Stimulated activated CD8-positive, alpha-beta memory T cell treated with anti-CD3 and anti-CD28 coated beads, Interleukin-12 subunit alpha, Interleukin-12 subunit beta, amount 100 ng/mL, for 4 hours (primary cell): ENCODE measurements around the gene SLC47A2.
"Not testable (repeated sequence)": the region's sequence is repeated elsewhere in the genome, so short reads cannot be mapped to it uniquely, and the experiment has no call there.

Experiments
- DNase-seq: peaks from one replicate; pipeline ENCODE4 v3.0.0-alpha.2; 2020; ENCODE audit warnings: low read depth

The SLC47A2 gene

DNA sequence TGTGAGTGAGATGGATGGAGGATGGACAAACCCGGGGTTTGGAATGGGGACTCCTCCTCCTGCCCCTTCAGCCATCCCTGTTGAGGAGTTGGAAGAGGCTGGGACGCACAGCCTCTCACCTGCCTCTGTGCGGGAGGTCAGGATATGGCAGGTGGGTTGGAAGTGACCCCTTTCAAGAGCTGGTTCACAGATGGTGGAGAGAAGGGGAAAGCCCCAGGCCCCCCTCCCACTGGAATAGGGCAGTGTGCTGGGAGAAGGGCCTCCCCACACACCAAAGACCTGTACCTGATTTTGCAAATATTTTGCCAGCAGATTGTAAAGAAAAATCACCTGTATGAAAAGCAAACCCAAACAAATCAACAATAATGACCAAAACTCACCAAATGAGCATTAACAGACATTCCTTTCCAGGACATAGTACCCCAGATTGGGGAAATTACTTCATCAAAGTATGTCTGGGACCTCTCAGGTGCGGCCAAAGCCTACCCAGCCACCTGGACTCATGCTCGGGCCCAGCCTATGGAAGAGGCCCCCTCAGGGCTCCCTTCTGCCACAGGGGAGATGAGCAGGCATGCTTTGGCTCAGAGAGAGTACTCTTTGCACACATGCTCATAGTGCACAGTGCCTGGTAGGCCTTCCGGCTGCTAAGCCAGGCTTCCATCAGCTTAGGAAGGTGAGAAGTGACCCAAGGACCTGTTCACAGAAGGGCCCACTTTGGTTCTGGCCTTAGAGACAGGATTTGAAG is 7.8 kb downstream of the SLC47A2 start:
- no peak for DNase-seq

DNA sequence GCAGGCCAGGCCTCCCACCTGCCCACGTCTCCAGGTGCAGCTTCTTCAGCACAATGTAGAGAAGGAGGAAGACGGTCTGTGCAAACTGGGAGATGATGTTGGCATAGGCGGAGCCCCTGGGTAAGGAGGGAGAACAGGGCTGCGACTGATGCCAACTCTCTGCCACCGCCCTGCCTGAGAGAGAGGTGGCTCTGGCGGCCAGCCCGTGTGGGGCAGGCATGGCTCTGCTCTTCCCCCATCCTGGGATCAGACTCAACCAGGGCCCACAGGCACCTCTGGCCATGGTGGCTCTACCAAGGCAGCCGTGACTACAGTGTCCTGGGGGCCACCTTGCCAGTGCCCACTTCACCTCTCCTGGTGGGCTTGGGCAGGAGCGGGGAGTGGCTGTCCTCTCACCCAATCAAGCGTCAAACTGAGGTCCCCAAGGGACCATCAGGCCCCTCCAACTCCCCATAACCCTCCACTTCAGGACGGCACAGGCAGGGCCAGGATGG is 8.6 kb downstream of the SLC47A2 start:
- no peak for DNase-seq

- DNase-seq = no peak
Observed at GRCh38 chr17:19706791-19707727, 9.3 kb downstream of the SLC47A2 start.

DNA sequence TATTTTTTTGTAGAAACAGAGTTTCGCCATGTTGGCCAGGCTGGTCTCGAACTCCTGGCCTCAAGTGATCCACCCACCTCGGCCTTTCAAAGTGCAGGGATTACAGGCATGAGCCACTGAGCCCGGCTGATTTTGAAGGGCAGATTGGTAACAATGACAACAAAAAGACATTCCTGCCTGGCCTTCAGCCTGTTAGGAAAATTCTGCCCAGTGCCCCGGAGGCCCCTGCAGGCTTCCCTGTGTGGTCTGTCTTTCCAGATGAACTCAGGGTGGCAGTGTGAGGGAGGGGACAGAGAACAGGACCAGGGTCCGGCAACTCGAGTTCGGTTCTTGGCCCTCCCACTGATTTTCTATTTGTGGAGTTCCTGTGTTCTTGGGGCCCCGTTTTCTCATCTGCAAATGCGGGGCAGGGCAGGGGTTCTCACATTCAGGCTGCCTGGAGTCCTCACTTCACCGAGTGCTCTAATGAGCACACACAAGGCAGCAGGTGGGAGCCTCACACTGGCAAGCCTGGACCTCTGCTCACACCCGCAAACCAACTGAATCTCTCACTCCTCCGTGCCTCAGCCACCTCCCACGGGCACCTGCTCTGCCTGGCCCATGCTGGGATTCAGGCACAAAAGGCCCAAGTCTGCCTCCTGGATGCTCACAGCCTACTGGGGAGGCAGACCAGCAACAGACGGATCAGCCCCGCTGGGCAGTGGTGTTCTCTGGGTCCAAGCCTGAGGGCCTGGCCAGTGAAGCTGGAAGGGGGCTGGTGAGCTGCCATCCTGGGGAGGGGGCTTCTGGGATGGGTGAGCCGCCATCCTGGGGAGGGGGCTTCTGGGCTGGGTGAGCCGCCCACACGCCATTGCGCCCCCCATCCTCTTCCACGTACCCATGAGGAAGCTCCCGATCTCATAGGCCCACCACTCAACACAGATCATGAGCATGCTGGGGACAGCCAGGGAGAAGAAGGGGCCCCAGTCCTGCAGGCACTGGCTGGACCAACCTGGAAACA is 10.3 kb downstream of the SLC47A2 start:
- no peak for DNase-seq

- DNase-seq = no peak
Observed at GRCh38 chr17:19705201-19705600, 11.2 kb downstream of the SLC47A2 start.

- DNase-seq = no peak
Observed at GRCh38 chr17:19703828-19704613, 12.4 kb downstream of the SLC47A2 start.

DNA sequence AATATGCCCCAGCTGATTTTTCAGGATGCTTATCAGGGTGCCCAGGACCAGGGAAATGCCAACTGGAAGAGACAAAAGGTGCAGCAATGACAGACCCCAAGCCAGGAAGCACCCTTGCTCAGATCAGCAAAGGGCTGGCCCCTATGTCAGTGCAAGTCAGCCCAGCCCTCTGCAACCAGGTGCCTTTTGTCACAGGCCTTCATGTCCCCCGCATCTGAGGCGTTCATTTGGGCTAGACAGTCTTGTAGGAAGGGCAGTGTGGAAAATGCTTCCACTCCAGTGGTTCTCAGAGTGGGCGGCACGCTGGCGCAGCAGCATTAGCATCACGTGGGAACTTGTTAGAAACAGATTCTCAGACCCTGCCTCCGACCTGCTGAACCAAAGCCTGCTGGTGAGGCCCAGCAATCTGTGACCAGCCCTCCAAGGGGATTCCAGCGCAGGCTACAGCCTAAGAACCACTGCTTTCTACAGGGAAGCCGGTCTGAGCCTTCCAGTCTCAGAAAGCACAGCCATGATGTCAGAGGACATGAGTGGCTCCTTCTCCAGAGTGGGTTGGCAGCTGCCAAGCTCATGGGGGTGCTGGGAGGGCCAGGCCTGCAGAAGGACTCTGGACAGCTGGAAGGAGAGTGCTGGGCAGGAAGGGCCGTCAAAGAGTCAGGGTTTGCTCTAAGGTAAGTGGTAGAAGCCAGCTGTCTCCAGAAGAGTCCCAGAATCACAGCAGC is 13.1 kb downstream of the SLC47A2 start:
- no peak for DNase-seq

- DNase-seq = no peak
Observed at GRCh38 chr17:19702217-19702641, 14.2 kb downstream of the SLC47A2 start.

GRCh38 chr17:19686400-19687090 is 29.8 kb downstream of the SLC47A2 start:
- DNase-seq = no peak

- DNase-seq = not testable (repeated sequence)
Observed at GRCh38 chr17:19684909-19685580, 31.3 kb downstream of the SLC47A2 start.

- no peak for DNase-seq
Observed at GRCh38 chr17:19683117-19683516, 33.3 kb downstream of the SLC47A2 start.

GRCh38 chr17:19678581-19679453 is 37.6 kb downstream of the SLC47A2 start:
- no peak for DNase-seq

DNA sequence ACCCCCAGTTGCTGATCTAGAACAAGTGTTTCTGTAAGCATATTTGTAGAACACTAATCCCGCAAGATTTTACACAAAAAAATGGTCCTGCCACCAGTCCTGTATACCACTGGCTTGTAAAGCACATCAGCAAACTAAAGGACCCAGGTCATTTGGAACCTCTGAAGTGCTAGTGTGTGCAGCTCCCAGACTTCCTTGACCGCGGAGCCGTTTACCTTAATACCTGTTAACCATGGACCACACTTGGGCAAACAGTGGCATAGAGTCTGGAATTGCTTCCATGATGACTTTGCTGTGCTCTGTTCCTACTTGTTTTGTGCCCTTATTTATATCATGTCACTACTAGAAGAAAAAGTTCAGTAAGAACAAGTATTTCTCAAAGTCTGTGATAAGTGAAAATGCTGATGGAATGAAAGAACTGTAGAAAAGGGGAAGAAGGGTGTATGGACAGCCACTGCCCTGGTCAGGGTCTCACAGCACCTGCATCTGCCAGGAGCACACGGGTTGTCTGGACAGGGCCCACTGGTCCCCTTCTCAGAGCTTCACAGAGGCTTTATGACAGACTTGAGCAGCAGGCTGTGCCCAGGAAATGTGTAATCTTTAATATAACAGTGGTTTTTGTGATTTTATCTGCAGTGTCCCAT is 38.5 kb downstream of the SLC47A2 start:
- no peak for DNase-seq

- DNase-seq = no peak
Observed at GRCh38 chr17:19676896-19677295, 39.5 kb downstream of the SLC47A2 start.

GRCh38 chr17:19673623-19674022 is 42.8 kb downstream of the SLC47A2 start:
- DNase-seq = no peak

DNA sequence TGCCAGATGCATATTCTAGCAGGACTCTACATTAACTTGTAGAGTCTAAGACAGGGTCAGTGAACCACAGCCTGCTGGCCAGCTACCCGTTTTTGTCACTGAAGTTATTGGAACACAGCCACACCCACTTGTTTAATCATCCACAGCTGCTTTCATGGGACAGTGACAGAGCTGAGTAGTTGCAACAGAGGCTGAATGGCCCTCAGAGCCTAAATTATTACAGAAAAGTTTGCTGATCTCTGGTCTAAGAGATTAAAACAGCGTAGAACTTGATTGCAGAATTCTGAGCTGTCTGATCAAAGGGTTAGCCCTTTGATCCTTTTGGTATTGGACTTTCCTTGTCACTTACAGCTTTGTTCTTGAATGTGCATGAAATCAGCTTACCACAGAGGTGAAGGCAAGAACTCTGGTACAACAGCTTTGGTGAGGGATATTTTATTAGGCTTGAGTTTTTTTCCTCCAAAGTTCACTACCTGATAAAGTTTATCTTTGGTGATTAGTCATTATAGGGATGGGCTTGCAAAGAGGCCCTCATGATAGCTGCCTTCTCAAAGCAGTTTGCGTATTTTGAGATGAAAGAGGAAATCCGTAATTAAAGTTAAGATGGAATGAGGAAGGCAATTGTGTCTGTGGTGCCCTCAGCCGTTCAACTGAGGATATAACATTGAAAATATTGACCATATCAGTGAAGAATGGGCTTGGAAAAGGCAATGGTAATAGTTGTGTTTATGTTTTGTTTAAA is 44.2 kb downstream of the SLC47A2 start:
- no peak for DNase-seq

DNA sequence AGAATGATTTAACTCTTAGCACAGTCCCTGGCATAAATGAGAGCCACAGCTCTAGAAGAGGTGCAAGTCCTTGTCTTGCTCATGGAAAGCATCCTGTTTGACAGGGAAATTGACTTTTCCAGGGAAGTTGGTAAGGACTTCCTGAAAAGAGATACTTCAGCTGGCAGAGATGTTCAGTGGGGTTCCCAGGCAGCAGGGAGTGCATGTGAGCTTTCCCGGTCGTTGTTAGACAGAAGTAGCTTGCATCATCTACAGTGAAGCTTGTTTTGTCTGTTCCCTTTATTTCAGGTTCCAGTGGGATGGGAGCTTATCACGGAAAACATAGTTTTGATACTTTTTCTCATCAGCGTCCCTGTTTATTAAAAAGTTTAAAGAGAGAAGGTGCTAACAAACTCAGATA is 45.0 kb downstream of the SLC47A2 start:
- DNase-seq = no peak
